ENCODE results near the gene TACC3.

Gene TACC3

GRCh38 chr4:1683736-1684505, 37.4 kb upstream of the TACC3 start, which contains the start of gene FAM53A:
Gene FAM53A, minus strand, starts transcription at chr4:1684313. Its CDS starts 15,572 bp downstream, at chr4:1668741.
- H3K4me2 ChIP-seq (ENCODE audit: low read length) = peak within 1 kb of the TSS; percentile 92
- no peaks in the 10 kb centered on the region for H3K9me3 ChIP-seq (ENCODE audit: control insufficient read depth, insufficient read depth, low read length)
- TF ChIP-seq EZH2phosphoT487 (IDR thresholded peaks at IDR 0.05; ENCODE audit: borderline replicate concordance, low read length) = no peak
- TF ChIP-seq, protein P1, sequence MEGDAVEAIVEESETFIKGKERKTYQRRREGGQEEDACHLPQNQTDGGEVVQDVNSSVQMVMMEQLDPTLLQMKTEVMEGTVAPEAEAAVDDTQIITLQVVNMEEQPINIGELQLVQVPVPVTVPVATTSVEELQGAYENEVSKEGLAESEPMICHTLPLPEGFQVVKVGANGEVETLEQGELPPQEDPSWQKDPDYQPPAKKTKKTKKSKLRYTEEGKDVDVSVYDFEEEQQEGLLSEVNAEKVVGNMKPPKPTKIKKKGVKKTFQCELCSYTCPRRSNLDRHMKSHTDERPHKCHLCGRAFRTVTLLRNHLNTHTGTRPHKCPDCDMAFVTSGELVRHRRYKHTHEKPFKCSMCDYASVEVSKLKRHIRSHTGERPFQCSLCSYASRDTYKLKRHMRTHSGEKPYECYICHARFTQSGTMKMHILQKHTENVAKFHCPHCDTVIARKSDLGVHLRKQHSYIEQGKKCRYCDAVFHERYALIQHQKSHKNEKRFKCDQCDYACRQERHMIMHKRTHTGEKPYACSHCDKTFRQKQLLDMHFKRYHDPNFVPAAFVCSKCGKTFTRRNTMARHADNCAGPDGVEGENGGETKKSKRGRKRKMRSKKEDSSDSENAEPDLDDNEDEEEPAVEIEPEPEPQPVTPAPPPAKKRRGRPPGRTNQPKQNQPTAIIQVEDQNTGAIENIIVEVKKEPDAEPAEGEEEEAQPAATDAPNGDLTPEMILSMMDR (IDR thresholded peaks at IDR 0.05; ENCODE audit: low read depth, low read length, poor library complexity, severe bottlenecking) = no peak

DNA sequence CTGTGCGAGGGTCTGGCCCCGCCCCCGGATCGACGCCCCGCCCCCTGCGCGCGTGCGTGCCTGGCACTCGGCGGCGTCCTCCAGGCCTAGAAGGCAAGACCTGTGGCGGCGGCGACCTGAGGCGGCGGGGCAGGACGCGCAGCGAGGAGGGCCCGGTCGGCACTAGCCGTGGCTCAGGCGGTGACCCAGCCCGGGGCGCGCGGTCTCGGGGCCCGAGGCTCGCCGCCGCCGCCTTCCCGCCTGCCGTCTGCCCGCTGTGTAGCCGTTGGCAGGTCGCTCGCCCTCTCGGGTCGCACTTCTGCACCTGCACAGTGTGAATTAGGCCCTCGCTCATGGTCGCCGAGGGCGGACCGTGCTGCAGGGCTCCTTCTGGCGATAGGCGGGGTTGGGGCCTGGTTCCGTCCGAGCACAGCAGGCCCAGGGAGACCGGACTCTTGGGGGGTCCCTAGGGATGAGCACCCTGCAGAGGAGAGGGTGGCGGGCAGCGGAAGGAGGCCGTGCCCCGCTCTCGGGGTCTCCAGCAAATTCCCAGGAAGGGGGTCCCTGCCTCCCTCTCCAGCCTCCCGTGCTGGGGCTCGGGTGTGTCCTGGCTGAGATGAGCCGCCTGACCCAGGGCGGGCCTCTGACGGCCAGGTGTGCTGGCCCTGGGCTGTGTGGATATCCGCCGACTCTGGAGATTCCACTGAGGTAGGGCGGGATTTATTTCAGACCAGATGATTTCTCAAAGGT, 36.7 kb upstream of the TACC3 start:
- Histone ChIP-seq H3F3A (ENCODE audit: control insufficient read depth, insufficient read depth) (peaks cover 17% of the 10 kb centered on the region), H3K4me2 (ENCODE audit: low read length) (peak overlapping the region; percentile 68), H3K79me2 (ENCODE audit: control insufficient read depth, low read length) (no peaks in the 10 kb centered on the region), H3K4me1 (ENCODE audit: control insufficient read depth, low read length) (peaks cover 20% of the 10 kb centered on the region), H3K27me3 (ENCODE audit: control insufficient read depth, low read length) (peaks cover 11% of the 10 kb centered on the region), H3K27ac (ENCODE audit: low read depth, low read length) (no peak overlapping the region), H3K9me3 (ENCODE audit: control insufficient read depth, insufficient read depth, low read length) (no peaks in the 10 kb centered on the region), H3K4me3 (ENCODE audit: low read length) (peak overlapping the region; percentile 65), H3K36me3 (ENCODE audit: control insufficient read depth, low read length) (no peaks in the 10 kb centered on the region), H4K20me1 (ENCODE audit: control insufficient read depth, insufficient read depth, low read depth, low read length) (no peaks in the 10 kb centered on the region), H3K9me2 (replicated peaks; ENCODE audit: control insufficient read depth, low read length) (no peaks in the 10 kb centered on the region)
- TF ChIP-seq, protein P1 (IDR thresholded peaks at IDR 0.05; ENCODE audit: low read depth, low read length, poor library complexity, severe bottlenecking) = no peak
- TF ChIP-seq EZH2phosphoT487 (IDR thresholded peaks at IDR 0.05; ENCODE audit: borderline replicate concordance, low read length) = no peak

More at GRCh38 chr4:1683736-1684505, 37.4 kb upstream of the TACC3 start, which contains the start of gene FAM53A:
- Histone ChIP-seq H3K4me1 (ENCODE audit: control insufficient read depth, low read length) (peaks cover 20% of the 10 kb centered on the region), H3F3A (ENCODE audit: control insufficient read depth, insufficient read depth) (peaks cover 12% of the 10 kb centered on the region), H3K9me2 (replicated peaks; ENCODE audit: control insufficient read depth, low read length) (no peaks in the 10 kb centered on the region), H3K36me3 (ENCODE audit: control insufficient read depth, low read length) (no peaks in the 10 kb centered on the region), H3K27me3 (ENCODE audit: control insufficient read depth, low read length) (peaks cover 11% of the 10 kb centered on the region), H3K4me3 (ENCODE audit: low read length) (peak within 1 kb of the TSS; percentile 76), H4K20me1 (ENCODE audit: control insufficient read depth, insufficient read depth, low read depth, low read length) (no peaks in the 10 kb centered on the region), H3K27ac (ENCODE audit: low read depth, low read length) (no peak within 1 kb of the TSS), H3K79me2 (ENCODE audit: control insufficient read depth, low read length) (no peaks in the 10 kb centered on the region)

DNA sequence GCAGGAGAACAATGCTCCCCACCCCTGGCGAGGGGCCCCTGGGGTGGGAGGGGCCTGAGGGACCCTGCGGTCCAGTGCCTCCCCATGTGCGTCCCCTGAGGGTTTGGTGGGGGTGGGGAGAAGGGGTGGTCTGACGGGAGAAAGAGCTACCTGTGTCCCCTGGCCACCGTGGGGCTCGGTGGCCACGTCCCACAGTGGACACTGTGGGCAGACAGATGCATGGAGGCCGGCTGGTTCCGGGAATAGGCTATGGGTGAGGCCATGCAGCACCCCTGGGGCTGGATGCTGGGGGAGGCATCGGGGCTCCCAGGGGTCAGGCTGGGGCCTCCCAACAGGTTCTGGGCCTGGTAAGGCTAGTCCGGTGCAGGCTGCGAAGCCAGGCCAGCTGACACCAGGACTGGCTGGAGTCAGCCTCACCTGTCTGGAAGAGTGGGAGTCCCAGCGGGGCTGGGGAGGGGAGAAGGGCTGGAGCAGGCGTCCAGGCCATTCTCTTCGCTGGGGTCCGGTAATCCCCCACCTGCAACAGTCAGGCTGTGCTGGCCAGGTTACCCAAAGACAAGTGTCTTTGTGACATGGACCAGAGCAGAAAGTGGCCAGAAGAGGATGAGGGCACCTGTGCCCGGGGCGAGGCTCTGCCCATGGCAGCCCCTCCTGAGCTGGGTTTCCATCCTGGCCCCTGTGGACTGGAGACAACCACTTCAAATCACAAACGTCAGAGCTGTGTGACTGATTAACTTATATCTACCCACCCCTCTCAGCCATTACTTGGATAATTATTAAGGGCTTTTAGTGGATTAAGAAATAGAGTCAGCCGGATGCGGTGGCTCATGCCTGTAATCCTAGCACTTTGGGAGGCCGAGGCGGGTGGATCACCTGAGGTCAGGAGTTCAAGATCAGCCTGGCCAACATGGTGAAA, 35.8 kb upstream of the TACC3 start:
- peaks cover 20% of the 10 kb centered on the region for H3K4me1 ChIP-seq (ENCODE audit: control insufficient read depth, low read length)
- peak overlapping the region; percentile 65 for H3K4me3 ChIP-seq (ENCODE audit: low read length)
- H3K9me3 ChIP-seq (ENCODE audit: control insufficient read depth, insufficient read depth, low read length) = no peaks in the 10 kb centered on the region
- no peak for TF ChIP-seq EZH2phosphoT487 (IDR thresholded peaks at IDR 0.05; ENCODE audit: borderline replicate concordance, low read length)
- TF ChIP-seq, protein P1 (IDR thresholded peaks at IDR 0.05; ENCODE audit: low read depth, low read length, poor library complexity, severe bottlenecking) = no peak
- peaks cover 2% of the 10 kb centered on the region for H3K36me3 ChIP-seq (ENCODE audit: control insufficient read depth, low read length)
- H3K4me2 ChIP-seq (ENCODE audit: low read length) = peak overlapping the region; percentile 68
- H3K27ac ChIP-seq (ENCODE audit: low read depth, low read length) = no peak overlapping the region
- H3F3A ChIP-seq (ENCODE audit: control insufficient read depth, insufficient read depth) = peaks cover 22% of the 10 kb centered on the region
- H3K27me3 ChIP-seq (ENCODE audit: control insufficient read depth, low read length) = peaks cover 11% of the 10 kb centered on the region
- H3K9me2 ChIP-seq (replicated peaks; ENCODE audit: control insufficient read depth, low read length) = no peaks in the 10 kb centered on the region
- H4K20me1 ChIP-seq (ENCODE audit: control insufficient read depth, insufficient read depth, low read depth, low read length) = peaks cover 2% of the 10 kb centered on the region; the same call in 1 of the 2 replicates
- no peaks in the 10 kb centered on the region for H3K79me2 ChIP-seq (ENCODE audit: control insufficient read depth, low read length)
